Adrenal gland (tissue), 5 donors: ENCODE data around the gene AGR3.

Source experiments
- POLR2A ChIP-seq, 2 donors: fragments of 450-650 bp; IDR thresholded peaks; one replicate each; pipeline ENCODE4 v1.6.1; 2017; ENCODE audit warnings: antibody characterized with exemption in 2 of 2, mild to moderate bottlenecking in 2 of 2, moderate library complexity in 1 of 2
- TF ChIP-seq, protein P1 (sequence below), 6 experiments: fragments of 450-650 bp in 4 of 6; fragments of 200-600 bp in 2 of 6; sonication (generic) in 1 of 6; IDR thresholded peaks; 1 replicate in 5 of 6; 2 replicates in 1 of 6; pipeline versions ENCODE4 v1.5.1 to v1.8.0; 2016 to 2021; ENCODE audit warnings: antibody characterized with exemption in 6 of 6, mild to moderate bottlenecking in 2 of 6, moderate library complexity in 1 of 6
- donor health status: DM: no; HTN: no; CAD: no.

DNA sequence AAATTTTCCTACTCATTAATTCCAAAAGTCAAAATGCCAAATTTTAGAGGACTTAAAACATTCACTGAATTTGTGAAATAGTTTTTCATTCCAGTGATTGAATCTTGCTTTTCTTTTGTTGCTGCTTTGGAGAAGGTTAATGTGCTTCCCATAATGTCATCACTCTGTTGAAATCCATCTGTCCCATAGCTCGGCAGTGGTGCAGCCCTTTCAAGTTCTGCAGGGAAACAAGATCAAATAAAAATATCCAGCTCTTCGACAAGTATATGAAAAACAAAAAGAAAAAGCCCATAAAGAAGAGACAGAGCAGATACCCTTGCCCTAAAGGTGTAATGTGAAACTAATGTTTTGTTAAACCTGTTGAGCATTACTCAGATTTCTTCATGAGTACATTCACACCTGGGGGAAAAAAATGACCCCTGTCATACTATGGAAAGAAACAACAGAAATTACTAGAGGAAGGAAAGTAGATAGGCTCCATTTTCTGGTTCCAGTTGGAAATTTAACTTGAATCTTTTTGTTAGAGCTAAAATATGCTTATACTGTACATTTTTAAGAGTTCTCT lies 35.1 kb downstream of the AGR3 start:
- TF ChIP-seq POLR2A (IDR thresholded peaks at IDR 0.05): no peak
- TF ChIP-seq, protein P1, sequence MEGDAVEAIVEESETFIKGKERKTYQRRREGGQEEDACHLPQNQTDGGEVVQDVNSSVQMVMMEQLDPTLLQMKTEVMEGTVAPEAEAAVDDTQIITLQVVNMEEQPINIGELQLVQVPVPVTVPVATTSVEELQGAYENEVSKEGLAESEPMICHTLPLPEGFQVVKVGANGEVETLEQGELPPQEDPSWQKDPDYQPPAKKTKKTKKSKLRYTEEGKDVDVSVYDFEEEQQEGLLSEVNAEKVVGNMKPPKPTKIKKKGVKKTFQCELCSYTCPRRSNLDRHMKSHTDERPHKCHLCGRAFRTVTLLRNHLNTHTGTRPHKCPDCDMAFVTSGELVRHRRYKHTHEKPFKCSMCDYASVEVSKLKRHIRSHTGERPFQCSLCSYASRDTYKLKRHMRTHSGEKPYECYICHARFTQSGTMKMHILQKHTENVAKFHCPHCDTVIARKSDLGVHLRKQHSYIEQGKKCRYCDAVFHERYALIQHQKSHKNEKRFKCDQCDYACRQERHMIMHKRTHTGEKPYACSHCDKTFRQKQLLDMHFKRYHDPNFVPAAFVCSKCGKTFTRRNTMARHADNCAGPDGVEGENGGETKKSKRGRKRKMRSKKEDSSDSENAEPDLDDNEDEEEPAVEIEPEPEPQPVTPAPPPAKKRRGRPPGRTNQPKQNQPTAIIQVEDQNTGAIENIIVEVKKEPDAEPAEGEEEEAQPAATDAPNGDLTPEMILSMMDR (IDR thresholded peaks at IDR 0.05): no peak
